ENCODE results near the gene POLDIP3.
A peak's percentile ranks its signal among the peaks of the same experiment; 100 is the strongest.

POLDIP3 gene

GRCh38 chr22:42645341-42645937, 30.8 kb upstream of the POLDIP3 start:
- no peak for TF ChIP-seq CTCF (IDR thresholded peaks at IDR 0.05)
- Histone ChIP-seq H3K4me3 (peak overlapping the region; percentile 96), H3K27ac (peak overlapping the region; percentile 83 to 92)
- DNase-seq (ENCODE audit: low spot score), result no peak

GRCh38 chr22:42644422-42645340, 30.0 kb upstream of the POLDIP3 start:
- peak overlapping the region; percentile 96 for H3K4me3 ChIP-seq
- DNase-seq (ENCODE audit: low spot score), result no peak
- TF ChIP-seq CTCF (IDR thresholded peaks at IDR 0.05), result no peak
- peak overlapping the region; percentile 83 to 92 for H3K27ac ChIP-seq

GRCh38 chr22:42643634-42644421, 29.1 kb upstream of the POLDIP3 start:
- H3K4me3 ChIP-seq, result peak overlapping the region; percentile 96
- TF ChIP-seq CTCF (IDR thresholded peaks at IDR 0.05), result no peak

GRCh38 chr22:42642806-42643633, 28.3 kb upstream of the POLDIP3 start:
- H3K27ac ChIP-seq, result peak overlapping the region; percentile 83 to 92

More at GRCh38 chr22:42643634-42644421, 29.1 kb upstream of the POLDIP3 start:
- no peak for DNase-seq (ENCODE audit: low spot score)
- peak overlapping the region; percentile 83 to 92 for H3K27ac ChIP-seq

GRCh38 chr22:42641801-42642413, 27.2 kb upstream of the POLDIP3 start:
- DNase-seq (ENCODE audit: low spot score), result no peak
- TF ChIP-seq CTCF (IDR thresholded peaks at IDR 0.05), result no peak
- H3K4me3 ChIP-seq, result no peak overlapping the region
- H3K27ac ChIP-seq, result peak overlapping the region; percentile 3 to 92

More at GRCh38 chr22:42642806-42643633, 28.3 kb upstream of the POLDIP3 start:
- DNase-seq (ENCODE audit: low spot score), result no peak
- TF ChIP-seq CTCF (IDR thresholded peaks at IDR 0.05), result no peak
- peak overlapping the region; percentile 96 for H3K4me3 ChIP-seq

All from coronary artery (tissue), 2 donors.